NCI-H1694 (cell line): ENCODE data around the gene KLF18.
"Not testable (repeated sequence)": the region's sequence is repeated elsewhere in the genome, so short reads cannot be mapped to it uniquely, and the experiment has no call there.

ENCODE experiments used
- DNase-seq: peaks from one replicate; lab custom pipeline; 2025; lab: John Stamatoyannopoulos, UW

KLF18 gene

DNA sequence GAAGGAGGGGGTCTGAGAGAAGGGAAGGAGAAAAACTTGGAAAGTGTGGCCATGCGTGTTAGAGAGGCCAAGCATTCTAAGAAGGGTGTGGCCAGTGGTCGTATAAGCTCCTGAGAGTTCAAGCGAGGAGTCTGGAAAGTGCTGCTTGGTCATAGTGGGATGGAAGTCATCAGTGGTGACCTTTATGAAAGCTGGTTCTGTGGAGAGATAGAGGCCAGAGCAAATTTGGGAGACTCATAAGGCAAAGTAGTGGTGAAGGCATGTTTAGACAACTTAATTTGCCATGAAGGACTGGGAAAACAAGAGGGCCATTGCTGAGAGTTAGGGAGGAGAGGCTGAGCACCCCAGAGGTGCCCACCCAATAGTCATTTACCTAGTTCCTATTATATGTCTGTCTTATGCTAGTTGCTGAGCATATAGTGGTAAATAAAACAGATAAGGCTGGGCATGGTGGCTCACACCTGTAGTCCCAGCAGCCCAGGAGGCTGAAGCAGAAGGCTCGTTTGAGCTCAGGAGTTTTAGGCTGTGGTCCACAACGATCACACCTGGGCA lies 21.0 kb downstream of the KLF18 start:
- DNase-seq = no peak

- no peak for DNase-seq
These were observed 21.9 kb downstream of the KLF18 start for GRCh38 chr1:44119525-44119924.

DNA sequence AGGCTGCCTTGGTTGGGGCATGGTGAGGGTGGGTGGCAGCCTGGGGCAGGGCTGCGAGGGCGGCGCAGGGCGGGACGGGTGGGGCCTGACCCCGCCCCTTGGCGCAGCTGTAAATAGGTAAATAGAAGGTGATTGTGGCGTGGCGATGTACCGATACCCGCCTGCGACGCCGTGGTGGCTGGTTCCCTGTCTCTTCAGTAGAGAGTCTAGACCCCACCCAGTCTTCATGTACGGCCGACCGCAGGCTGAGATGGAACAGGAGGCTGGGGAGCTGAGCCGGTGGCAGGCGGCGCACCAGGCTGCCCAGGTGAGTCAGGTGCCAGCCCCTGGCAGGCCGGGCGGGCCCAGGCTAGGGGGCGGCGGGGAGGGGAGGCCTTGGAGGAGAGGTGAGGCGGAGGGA lies 22.7 kb downstream of the KLF18 start, which contains the start of gene KLF17:
TSS of gene KLF17 (plus strand) at position 140 of the 400 bp plus-strand sequence. CDS start at position 227, 87 bp downstream.
- no peak for DNase-seq

DNA sequence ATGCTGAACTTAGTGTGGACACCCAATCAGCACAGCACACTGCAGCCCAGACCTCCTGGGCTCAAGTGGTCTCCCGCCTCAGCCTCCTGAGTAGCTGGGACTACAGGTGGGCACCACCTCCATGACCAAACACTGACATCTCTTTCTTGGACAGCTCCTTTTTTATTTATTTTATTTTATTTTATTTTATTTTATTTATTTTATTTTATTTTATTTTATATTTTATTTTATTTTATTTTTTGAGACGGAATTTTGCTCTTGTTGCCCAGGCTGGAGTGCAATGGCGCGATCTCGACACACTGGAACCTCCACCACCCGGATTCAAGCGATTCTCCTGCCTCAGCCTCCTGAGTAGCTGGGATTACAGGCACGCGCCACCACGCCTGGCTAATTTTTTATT lies 24.2 kb downstream of the KLF18 start:
- not testable (repeated sequence) for DNase-seq

GRCh38 chr1:44114098-44114497 lies 27.3 kb downstream of the KLF18 start:
- DNase-seq = no peak

- DNase-seq = no peak
These were observed 28.3 kb downstream of the KLF18 start for GRCh38 chr1:44113095-44113609.

GRCh38 chr1:44112486-44112885 lies 28.9 kb downstream of the KLF18 start:
- no peak for DNase-seq

DNA sequence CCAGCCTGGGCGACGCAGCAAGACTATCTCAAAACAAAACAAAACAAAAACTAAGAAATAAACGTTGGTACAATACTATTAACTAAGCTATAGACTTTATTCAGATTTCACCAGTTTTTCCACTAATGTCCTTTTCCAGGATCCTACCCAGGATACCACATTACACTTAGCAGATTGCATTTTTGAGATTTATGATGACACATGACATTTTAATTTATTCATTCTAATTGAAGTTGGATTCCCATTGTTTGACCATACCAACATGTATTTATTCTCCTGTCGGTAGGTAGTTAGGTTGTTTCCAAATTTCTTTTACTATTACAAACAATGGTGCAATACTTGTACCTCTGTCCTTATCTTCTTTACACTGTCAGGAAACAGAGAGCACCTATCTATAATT lies 29.6 kb downstream of the KLF18 start:
- no peak for DNase-seq

DNA sequence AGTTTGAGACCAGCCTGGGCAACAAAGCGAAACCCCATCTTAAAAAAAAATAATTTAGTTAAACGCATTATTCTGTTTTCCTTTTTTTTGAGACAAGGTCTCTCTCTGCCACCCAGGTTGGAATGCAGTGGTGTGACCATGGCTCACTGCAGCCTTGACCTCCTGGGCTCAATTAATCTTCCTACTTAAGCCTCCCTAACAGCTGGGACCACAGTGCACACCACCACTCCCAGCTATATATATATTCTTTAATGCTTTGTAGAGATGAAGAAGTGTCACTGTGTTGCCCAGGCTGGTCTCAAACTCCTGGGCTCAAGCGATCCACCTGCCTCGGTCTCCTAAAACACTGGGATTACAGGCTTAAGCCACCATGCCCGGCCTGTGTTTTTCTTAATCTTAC lies 30.5 kb downstream of the KLF18 start:
- no peak for DNase-seq

- no peak for DNase-seq
These were observed 32.5 kb downstream of the KLF18 start for GRCh38 chr1:44108971-44109370.

GRCh38 chr1:44108241-44108640 lies 33.2 kb downstream of the KLF18 start:
- DNase-seq = no peak

- no peak for DNase-seq
These were observed 35.6 kb downstream of the KLF18 start for GRCh38 chr1:44105810-44106209.

GRCh38 chr1:44103270-44104131 lies 37.9 kb downstream of the KLF18 start:
- DNase-seq = no peak

DNA sequence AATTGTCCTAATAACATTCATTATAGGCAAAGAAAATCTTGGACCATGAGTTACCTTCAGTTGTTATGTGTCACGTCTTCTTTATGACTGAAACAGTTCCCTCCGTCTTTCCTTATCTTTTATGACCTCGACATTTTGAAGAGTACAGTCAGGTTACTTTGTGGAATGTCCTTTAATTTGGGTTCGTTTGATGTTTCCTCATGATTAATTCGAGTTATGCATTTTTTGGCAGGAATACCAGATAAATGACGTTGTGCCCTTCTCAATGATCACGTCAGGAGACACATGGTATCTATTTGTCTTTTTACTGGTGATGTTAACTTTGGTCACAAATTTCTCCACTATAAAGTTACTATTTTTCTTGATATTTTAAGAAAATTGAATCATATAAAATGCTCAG lies 40.1 kb downstream of the KLF18 start:
- DNase-seq = no peak

DNA sequence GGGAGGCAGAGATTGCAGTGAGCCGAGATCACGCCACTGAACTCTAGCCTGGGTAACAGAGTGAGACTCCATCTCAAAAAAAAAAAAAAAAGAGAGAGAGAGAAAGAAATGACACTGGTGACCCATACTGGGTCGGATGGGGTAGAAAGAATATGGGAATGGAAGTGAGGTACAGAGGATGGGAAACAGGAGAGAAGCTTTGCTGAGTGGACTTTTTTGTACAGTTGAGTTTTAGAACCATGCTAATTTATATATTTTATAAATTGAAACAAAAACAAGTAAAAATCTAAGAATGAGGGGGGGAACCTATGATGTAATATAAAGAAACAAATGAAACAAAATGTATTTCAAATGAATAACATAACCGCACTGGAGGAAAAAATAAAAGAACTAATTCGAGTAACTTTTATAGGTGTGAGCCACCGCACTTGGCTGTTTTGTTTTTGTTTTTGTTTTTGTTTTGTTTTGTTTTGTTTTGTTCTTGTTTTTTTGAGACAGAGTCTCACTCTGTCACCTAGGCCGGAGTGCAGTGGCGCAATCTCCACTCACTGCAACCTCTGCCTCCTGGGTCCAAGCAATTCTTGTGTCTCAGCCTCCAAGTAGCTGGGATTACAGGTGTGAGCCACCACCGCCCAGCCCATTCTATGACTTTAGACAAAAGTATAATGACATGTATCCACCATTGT lies 41.1 kb downstream of the KLF18 start:
- DNase-seq = no peak

DNA sequence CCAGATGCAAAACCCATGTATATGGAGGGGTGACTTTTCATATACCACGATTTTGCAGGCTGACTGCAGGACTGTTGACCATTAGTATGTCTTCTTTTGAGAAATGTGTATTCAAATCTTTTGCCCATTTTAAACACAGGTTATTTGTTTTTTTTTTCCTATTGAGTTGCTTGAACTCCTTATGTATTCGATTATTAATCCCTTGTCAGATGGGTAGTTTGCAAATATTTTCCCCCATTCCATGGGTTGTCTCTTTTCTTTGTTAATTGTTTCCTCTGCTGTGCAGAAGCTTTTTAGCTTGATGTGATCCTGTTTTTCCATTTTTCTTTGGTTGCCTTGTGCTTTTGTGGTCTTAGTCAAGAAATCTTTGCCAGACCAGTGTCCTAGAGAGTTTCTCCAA lies 47.4 kb downstream of the KLF18 start:
- no peak for DNase-seq

GRCh38 chr1:44090429-44091252 lies 50.8 kb downstream of the KLF18 start:
- no peak for DNase-seq

DNA sequence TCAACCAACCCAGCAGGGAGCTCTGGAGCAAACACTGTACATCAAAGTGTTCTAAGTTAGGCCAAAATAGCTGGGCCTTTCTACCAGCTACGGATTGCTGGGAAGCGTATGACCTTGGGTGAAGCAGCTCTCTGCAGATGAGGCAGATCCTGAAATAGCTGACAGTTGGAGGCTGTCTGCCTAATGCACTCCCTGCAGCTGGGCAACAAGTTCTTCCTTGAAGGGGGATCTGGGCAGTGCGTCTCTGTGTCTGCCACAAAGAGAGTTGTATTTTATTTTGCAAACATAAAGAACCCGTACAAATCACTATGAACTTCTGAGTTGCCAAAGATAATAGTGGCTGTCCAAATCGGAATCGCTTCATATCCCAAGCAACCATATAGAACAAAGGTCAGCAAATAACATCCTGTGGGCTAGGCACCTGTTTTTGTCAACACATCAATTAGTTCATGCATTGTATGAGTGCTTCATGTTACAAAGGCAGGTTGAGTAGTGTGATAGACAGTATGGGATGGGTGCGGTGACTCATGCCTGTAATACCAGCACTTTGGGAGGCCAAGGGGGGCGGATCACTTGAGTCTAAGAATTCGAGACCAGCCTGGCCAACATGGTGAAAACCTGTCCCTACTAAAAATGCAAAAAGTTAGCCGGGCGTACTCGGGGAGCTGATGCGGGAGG lies 51.9 kb downstream of the KLF18 start:
- DNase-seq = no peak
